ENCODE data around the gene SERF2.
"Not testable (repeated sequence)": the region's sequence is repeated elsewhere in the genome, so short reads cannot be mapped to it uniquely, and the experiment has no call there.

Gene SERF2

GRCh38 chr15:43830691-43831275 lies 38.7 kb downstream of the SERF2 start:
- not testable (repeated sequence) for DNase-seq

- DNase-seq = not testable (repeated sequence)
These were observed 39.5 kb downstream of the SERF2 start for GRCh38 chr15:43831519-43832052.

- DNase-seq = not testable (repeated sequence)
These were observed 40.4 kb downstream of the SERF2 start for GRCh38 chr15:43832485-43832884.

GRCh38 chr15:43845421-43845820 lies 53.3 kb downstream of the SERF2 start:
- DNase-seq = no peak

All from CD4-positive, alpha-beta T cell treated with Interferon gamma for 1 hour (primary cell).